ENCODE results near the gene RAB21. TPM values are rescaled to one million over a fixed set of nuclear protein-coding genes. Genes with fewer than 3 reads are reported as not detected.

Gene RAB21
- total and polyA plus RNA-seq, 2 of the 13 experiments (the other 11 are each of a cell fraction or from before 2014, with no cell fraction given): 4.4 to 50.9 TPM

GRCh38 chr12:71731439-71732356 lies 23.0 kb upstream of the RAB21 start (continued):
- TF ChIP-seq PRDM10 (CRISPR knock-in tag; IDR thresholded peaks at IDR 0.05; ENCODE audit: low read depth) (no peak), TEAD3 (CRISPR knock-in tag; optimal IDR thresholded peaks at IDR 0.05; ENCODE audit: borderline replicate concordance) (no peak), ZNF709 (CRISPR knock-in tag; IDR thresholded peaks at IDR 0.05) (no peak; the same call in 1 of the 2 replicates), BRCA1 (CRISPR knock-in tag; IDR thresholded peaks at IDR 0.05) (no peak), FOXC1 (CRISPR knock-in tag; IDR thresholded peaks at IDR 0.05; ENCODE audit: borderline replicate concordance) (no peak), ATF1 (CRISPR knock-in tag; IDR thresholded peaks at IDR 0.05) (0 out of 2 replicates have a peak, but pooled peaks have one; percentile 14), SMC3 (IDR thresholded peaks at IDR 0.05; ENCODE audit: low read length) (0 out of 2 replicates have a peak, but pooled peaks have one; percentile 29), ZMYM4 (CRISPR knock-in tag; IDR thresholded peaks at IDR 0.05) (peak; percentile 74), IRF9 (CRISPR knock-in tag; IDR thresholded peaks at IDR 0.05; ENCODE audit: borderline replicate concordance) (peak; percentile 39; the same call in 1 of the 2 replicates), ATF3 (CRISPR knock-in tag; IDR thresholded peaks at IDR 0.05) (no peak), MIER3 (CRISPR knock-in tag; IDR thresholded peaks at IDR 0.05; ENCODE audit: borderline replicate concordance) (no peak), PCBP1 (IDR thresholded peaks at IDR 0.05; ENCODE audit: borderline replicate concordance, low read depth, low read length) (no peak), MZF1 (CRISPR knock-in tag; IDR thresholded peaks at IDR 0.05; ENCODE audit: borderline replicate concordance) (no peak), EHMT2 (IDR thresholded peaks at IDR 0.05; ENCODE audit: borderline replicate concordance, low read depth, low read length) (0 out of 2 replicates have a peak, but pooled peaks have one; percentile 28), ZSCAN5A (CRISPR knock-in tag; IDR thresholded peaks at IDR 0.05; ENCODE audit: borderline replicate concordance) (peak; percentile 17; the same call in 1 of the 2 replicates), ZFP36 (IDR thresholded peaks at IDR 0.05; ENCODE audit: borderline replicate concordance, low read depth, low read length, partially characterized antibody) (no peak), PHF5A (CRISPR knock-in tag; IDR thresholded peaks at IDR 0.05; ENCODE audit: low read depth, unreplicated experiment) (no peak), BORCS8-MEF2B (CRISPR knock-in tag; IDR thresholded peaks at IDR 0.05) (no peak), JUND (CRISPR knock-in tag; IDR thresholded peaks at IDR 0.05) (no peak), POGK (CRISPR knock-in tag; conservative IDR thresholded peaks at IDR 0.05) (no peak)

All from HepG2 (cell line).